ENCODE results near the gene XPO6. TPM values are rescaled to one million over a fixed set of nuclear protein-coding genes. Genes with fewer than 3 reads are reported as not detected.

Gene XPO6
- polyA plus RNA-seq, 12 donors, result 48.1 to 88.9 (median 55.7) TPM; not detected in 1

DNA sequence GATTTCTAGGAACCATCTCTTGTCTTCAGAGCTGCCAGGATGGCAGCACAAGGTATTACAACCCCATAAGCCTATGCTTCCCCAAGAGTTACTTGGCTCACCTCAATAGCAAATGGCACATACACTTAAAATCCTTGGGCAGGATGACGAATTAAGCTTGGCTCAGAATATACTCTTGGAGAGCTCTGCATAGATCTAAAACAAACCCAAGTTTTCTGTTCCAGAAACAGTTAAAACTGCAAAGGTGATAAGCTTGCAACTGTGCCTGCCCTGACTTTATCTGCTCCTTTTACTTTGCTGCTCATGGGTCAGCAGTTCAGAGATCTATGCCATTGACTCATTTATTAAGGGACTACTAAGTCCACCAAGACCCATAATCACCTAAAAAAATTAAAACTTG is 26.1 kb downstream of the XPO6 start:
- no peak for DNase-seq

- DNase-seq, result no peak
These were observed 27.1 kb downstream of the XPO6 start for GRCh38 chr16:28184625-28185024.

GRCh38 chr16:28183930-28184329 is 27.8 kb downstream of the XPO6 start:
- no peak for DNase-seq

GRCh38 chr16:28183484-28183883 is 28.3 kb downstream of the XPO6 start:
- no peak for DNase-seq

DNA sequence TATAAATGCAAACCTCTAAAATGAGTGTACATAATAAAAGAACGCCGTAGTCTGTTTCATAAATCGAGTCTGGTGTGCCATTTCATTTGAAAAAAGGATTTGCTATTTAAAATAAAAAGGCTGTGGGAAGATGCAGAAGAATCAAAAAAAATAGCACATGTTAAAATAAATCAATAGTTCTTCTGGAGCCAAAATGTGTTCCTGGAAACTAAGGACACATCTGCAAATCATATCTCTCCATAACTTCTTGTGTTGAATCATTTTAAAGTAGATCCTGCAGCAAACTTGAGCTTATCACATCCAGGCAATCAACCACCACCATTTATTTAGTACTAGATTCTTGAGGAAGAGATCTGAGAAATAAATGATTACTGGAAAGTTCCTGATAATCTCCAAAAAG is 29.0 kb downstream of the XPO6 start:
- peak; percentile 30 for DNase-seq

DNA sequence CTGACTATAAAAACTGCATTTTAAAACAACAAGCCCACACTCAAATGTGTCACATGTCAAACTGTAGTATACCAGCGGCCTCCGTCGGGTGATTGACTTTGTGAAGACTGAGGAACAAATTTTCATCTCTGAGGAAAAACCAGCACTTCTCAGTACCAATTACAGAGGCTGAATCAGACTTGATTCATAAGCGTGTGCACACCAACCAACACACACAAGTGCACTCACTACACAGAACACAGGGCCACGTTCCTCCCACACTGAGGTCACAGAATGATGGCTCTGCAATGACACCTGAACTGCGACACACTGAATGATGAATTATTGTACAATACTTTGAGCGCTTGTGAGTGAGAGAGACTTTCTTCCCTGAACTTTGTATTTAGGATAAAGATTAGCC is 29.6 kb downstream of the XPO6 start:
- DNase-seq, result no peak

GRCh38 chr16:28181515-28181914 is 30.2 kb downstream of the XPO6 start:
- DNase-seq, result peak; percentile 23

DNA sequence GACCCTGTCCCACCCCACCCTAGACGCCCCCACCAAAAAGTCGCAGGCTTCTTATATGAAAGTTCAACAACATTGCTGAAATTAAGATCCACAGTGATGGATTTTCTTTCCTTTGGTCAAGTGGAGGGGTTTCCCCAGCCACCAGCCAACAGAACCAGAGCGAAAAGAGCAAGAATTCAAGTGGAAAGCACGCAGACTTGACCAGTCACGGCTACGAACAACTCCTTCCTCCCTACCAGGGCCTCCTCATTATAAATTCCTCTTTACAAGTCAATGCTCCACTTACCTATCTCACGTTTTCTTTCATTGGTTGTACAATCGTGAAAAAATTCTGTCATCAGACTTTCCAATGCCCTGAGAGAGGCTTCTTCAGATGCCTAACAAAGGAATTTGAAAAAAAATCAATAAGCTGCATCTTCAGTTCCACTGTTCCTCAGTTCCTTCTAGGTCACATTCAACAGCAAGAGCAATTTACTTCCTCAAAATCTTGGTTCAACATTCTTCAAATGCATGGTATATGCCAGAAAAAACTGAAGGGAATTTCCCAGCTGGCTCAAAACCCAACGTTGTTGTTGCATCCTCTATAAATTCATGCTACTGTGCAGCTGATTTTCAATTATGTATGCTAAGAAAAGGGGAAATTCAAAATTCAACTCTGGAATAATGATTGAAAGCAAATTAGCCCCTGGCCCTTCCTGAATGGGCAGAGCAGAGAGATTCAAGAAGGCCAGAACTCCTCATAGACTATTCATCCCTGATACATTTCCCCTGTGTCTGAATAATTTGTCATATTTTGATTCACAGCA is 30.9 kb downstream of the XPO6 start:
- no peak for DNase-seq

DNA sequence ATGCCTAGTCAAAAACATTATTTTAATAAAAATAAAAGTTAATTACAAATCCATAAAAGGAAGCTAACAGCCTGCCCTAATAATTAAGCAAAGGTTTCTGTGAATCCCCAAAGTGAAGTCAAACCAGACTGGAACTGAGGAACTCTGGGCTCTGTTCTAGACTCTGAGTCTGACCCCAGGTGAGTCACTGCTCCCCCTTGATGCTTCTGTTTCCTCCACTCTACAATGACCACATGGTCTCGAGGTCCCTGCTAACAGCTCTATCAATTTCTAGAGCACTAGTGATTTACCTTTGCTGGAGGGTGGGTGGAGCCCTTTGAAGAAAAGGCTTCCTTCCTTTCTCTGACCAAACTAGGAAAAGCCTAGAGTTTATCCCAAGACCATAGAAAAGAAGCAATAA is 32.4 kb downstream of the XPO6 start:
- DNase-seq, result no peak

DNA sequence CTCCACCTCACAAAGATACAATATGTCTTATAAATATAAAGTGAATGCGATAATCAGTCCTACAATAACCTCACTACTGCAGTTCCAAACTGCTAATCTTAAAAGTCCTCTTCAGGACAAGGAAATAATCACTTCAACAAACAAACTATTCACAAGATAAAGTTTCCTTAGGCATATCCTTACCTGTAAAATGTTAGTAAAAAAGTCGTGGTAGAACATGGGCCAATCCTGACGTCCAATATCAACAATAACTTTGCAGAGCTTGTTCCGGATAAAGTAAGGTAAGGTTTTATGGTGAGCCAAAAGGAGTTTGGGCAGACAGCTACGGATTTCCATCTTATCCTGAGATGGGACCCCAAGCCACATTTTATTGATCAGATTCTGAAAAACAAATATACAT is 36.0 kb downstream of the XPO6 start:
- no peak for DNase-seq

DNA sequence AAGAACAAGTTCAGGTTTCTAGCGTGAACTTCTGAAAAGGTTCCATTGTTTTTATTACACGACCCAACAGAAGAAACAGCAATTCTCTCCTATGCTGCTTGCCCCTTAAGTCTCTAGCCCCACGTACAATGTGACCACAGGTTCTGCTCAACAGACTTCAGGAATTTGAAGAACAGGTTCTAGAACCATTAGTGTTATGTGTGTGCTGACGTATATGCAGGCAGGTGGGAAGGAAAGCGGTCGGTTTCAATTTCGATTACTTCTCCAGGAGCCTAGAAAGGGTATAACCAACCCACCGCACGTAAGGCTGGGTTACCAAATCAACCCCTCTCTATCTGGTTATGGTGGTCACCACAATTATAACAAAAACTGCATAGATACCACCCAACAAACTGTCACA is 39.4 kb downstream of the XPO6 start:
- DNase-seq, result no peak

- DNase-seq, result no peak
These were observed 39.9 kb downstream of the XPO6 start for GRCh38 chr16:28171816-28172215.

DNA sequence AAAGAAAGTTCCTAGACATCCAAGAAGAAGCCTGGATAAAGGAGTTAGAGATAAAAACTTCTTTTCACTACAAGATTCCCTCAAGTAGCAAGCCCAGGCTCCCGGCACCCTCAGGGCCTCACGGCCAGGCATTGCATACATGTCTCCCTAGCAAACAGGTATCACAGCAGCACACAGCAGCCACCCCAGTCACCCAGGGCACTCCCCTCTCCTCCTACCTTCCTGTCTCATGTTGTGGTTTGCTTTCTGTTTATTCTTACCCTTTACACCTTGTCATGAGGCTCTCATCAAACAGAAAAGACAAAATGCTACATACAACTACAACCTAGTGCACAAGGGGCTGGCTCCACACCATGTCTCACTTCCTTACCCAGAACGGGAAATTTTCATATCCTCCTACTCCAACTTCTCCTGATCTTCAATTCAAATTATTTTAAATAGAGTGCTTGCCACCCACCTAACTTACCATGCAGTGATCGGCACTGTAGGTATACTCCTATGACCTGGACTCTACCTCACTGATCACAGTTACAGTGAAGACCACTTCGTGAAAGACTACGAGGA is 42.7 kb downstream of the XPO6 start:
- DNase-seq, result no peak

GRCh38 chr16:28167730-28168129 is 44.0 kb downstream of the XPO6 start:
- DNase-seq, result no peak

DNA sequence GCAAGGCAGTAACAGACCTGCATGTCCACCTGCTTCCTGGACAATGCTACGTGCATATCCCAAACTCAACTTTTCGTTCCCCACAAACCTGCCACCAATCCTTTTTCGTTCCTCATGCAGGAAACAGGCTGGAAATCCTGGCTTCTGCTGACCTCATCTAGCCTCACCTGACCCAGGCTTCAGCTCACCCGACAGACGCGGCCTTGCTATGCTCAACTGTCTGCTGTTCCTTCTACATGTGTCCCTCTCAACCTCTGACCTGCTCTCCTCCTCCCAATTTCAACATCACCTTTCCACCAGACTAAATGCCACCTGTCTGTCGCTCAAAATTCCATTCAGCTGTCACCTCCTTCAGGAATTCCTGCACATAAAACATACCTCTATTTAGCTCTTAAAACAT is 44.5 kb downstream of the XPO6 start:
- DNase-seq, result no peak

DNA sequence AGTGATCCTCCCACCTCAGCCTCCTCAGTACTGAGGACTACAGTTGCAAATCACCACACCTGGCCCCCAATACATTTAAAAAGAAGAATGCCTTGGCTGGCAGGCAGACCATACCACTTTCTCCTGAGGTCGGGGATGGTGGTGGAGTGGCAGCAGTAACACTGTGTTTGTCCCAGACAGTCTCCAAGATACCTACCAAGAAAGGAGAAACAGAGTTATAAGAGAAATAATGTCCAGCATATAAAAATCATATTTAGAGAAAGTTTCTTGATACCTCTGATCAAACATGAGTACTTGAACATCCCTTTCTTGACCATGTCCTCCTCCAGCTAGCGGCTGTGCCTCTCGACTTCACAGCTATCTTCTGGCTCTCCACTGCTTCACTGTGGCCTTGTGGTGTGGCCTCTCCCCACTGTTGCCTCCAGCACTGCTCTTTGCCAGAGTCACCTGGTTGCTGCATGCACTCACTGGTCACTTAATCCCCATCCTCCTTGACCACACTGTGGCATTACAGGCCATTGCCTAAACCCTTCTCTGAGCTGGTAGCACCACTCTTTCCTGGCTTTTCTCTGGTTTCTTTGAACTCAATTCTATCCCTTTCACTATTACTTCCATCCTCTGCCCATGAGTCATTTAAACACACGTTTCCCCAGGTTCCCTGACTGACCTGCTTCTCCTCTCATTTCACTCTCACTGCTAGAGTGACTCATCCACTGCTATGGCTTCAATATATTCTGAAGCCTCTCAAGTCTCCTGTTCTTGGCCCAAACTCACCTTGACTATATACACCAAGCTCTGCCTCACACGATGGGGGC is 45.2 kb downstream of the XPO6 start:
- no peak for DNase-seq

DNA sequence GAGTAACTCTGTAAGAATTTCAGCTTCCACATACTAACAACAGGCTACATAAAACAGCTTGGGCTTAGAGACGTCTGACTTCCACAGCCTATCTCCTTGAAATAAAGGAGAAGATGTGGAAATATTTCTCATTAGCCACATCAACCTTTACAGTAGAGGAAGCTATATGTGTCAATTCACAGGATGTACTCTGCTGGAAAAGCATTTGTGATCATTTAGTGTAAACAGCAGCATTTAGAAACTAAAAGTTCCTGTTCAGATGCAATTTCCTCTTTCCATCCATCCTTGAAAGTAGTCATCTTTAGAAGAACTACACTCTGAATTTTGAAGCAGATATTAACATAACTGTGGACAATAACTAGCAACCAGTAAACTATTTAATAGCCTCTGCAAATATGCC is 46.2 kb downstream of the XPO6 start:
- DNase-seq, result no peak

DNA sequence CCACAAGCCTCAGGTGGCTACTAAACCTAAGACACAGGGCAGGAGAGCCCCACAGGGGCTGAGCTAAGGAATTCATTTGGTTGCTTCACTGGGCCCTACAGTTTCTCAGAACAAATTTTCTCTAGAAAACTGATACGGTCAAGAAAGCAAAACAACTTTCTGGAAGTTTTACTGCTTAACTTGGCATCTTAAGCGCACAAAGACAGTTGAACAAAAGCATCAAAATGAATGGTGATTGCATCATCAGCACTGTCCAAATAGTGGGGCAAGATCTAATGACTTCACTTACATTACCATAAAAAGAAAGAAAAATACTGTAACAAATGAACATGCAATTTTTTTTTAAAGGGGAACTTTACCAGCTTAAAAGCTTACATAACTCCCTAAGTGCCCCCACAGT is 47.6 kb downstream of the XPO6 start:
- no peak for DNase-seq

- DNase-seq, result no peak
These were observed 48.1 kb downstream of the XPO6 start for GRCh38 chr16:28163699-28164098.

DNA sequence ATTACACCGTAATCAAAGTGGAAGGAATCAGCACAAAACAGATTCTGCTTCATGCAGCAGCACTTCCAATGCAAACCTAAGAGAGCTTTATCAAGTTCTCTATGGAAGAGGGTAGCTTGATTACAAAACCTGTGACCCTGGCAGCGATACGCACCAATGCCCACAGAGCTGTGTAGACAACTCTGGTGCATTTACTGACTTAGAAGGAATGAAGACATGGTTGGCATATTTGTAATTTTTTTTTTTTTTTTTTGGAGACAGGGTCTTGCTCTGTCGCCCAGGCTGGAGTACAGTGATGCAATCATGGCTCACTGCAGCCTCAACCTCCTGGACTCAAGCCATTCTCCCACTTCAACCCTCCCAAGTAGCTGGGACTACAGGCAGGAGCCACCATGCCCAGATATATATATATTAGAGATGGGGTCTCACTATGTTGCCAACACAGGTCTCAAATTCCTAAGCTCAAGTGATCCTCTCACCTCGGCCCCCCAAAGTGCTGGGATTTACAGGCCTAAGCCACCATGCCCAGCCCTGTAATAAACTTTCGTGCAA is 49.4 kb downstream of the XPO6 start:
- DNase-seq, result no peak

DNA sequence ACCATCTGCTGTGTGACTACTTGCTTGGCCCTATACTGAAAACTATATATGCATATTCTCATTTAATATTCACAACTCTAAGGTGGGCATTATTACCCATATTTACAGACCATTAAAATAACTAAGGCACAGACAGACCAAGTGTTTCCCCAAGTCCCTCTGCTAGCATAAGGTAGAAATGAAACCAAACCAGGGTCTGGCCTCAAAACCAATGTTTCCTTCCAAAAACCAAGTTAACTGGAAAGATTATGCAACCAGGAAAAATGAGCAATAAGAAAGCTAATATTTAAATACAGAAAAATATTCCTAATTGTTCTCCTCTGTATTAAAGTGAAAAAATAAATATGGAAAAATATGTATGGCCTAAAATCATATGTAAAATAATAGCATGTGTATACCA is 50.1 kb downstream of the XPO6 start:
- DNase-seq, result no peak

DNA sequence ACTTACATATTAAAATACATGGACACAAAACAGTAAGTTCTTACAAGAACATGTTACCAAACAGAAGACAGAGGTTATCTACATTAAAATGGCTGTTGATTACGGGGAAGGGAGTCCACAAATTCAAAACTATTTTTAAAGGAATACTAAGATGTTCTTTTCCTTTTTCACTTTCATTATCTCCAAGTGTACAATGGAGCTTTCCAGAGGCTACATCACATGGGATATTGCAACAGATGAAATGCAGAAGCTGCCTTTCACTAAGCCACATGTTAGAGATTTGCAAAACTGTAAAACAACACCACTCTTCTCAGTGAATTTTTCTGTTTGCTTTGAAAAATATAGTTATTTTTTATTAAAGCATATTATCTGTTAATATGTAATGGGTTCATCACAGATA is 53.6 kb downstream of the XPO6 start:
- no peak for DNase-seq

Data from muscle of arm (tissue), 12 donors.